GM21825 (cell line): ENCODE measurements around the gene GDI1.
A peak's percentile ranks its signal among the peaks of the same experiment; 100 is the strongest.

Source experiments
- ATAC-seq: cut with Tn5 transposase; IDR thresholded peaks from one replicate; pipeline ENCODE4 v1.9.1; 2021; ENCODE audit warnings: mild to moderate bottlenecking, moderate library complexity; ENCODE audit not compliant: unreplicated experiment

The GDI1 gene

GRCh38 chrX:154408659-154409221 lies 28.2 kb upstream of the GDI1 start:
- no peak for ATAC-seq

- ATAC-seq: no peak
Observed at GRCh38 chrX:154409222-154409871, 27.6 kb upstream of the GDI1 start, which contains the start of gene DNASE1L1. TSS of gene DNASE1L1 (minus strand) at chrX:154409254. CDS start at chrX:154405568, 3,686 bp downstream.

GRCh38 chrX:154411981-154412340 lies 25.0 kb upstream of the GDI1 start:
- ATAC-seq: no peak

GRCh38 chrX:154412468-154412867 lies 24.5 kb upstream of the GDI1 start:
- ATAC-seq: no peak

- ATAC-seq: no peak
Observed at GRCh38 chrX:154413142-154413541, 23.8 kb upstream of the GDI1 start.

DNA sequence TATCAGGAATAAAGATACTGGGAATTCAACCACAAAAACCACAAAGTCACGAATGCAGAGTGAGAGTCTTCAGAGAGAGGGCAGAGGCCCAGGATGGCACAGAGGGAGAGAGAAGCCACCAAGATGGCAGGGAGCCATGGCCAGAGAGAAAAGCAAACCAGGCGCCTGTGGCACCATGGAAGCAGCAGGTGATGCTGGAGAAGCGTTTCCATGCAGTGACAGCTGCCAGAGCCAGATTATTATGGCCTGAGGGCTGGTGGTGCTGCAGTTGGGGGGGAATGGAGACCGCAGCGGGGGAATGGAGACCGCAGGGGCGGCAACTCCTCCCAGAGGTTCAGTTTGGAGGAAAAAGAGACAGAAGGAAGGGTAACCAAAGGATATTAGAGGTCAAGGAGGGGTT lies 19.8 kb upstream of the GDI1 start:
- no peak for ATAC-seq

- no peak for ATAC-seq
Observed at GRCh38 chrX:154419189-154419588, 17.8 kb upstream of the GDI1 start.

DNA sequence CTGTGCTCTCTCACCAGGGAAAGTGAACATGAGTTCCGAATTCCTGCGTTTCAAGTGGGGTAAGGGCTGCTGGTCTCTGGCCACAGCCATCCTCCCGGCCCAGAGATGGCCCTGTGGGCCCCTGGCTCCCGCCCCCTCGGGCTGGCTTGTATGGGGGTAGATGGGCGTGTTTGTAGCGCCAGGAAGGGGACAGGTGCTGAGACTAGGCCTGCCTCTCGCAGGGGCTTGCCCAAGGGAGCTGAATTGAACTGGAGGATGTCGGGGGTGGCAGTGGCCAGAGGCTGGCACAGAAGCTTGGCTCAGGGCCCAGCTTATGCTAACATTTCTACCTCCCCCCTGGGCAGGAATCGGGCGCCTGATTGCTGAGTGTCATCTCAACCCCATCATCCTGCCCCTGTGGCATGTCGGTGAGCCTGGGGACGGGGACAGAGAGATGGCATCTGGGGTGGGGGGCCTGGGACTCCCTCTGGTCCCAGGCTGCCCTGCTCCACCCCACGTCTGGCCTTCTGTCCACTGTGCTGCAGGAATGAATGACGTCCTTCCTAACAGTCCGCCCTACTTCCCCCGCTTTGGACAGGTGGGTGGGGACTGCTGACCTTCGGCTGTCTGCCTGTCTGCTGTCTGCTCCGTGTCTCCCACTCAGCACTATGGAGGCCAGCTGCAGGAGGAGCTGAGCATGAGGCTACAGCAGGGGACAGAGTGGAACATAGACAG lies 17.1 kb upstream of the GDI1 start:
- ATAC-seq: no peak

DNA sequence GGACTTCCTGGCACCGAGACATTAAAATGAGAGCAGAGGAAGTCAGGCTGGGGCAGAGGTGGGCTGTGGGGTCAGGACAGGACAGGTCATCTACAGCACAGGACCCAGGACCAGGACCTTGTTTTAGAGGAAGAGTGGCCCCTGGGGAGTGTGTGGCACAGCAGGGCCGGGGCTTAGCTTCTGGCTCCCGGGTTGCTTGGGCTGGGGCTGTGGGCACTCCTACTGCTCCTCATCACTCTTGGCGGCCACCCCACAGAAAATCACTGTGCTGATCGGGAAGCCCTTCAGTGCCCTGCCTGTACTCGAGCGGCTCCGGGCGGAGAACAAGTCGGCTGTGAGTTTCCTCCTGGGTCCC lies 16.6 kb upstream of the GDI1 start:
- no peak for ATAC-seq

DNA sequence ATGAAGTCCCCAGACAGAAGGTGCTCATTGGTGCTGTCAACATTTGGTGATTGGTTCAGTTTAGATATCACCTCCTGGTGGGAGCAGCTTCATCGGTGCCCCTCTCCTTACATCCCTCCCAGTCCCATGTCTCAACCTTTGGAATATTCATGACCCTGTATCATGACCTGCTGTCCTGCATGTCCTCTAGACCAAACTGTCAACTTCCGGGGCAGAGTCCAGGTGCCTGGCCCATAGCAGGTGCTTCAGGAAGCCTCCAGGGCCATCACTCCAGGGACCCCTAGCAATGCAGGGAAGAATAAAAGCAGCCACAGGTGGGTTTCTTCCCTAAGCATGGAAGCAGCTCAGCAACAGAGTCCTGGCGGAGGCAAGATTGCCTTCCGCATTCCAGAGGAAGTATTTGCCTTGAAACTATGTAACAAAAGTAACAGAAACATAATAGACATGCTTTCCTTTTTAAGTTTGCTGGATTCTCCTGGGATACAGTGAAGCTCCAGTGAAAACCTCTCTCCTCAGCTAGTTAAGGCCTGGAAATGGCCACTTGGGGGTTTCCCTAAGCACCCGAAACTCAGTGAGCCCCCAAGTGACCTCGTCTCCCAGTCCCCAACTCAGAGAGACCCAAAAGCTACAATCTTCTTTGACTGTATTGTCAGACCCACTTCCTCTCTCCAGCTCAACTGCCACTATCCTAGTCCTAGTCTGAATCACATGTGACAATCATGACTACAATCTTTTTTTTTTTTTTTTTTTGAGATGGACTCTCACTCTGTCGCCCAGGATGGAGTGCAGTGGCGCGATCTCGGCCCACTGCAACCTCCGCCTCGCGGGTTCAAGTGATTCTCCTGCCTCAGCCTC lies 9.8 kb upstream of the GDI1 start:
- no peak for ATAC-seq

DNA sequence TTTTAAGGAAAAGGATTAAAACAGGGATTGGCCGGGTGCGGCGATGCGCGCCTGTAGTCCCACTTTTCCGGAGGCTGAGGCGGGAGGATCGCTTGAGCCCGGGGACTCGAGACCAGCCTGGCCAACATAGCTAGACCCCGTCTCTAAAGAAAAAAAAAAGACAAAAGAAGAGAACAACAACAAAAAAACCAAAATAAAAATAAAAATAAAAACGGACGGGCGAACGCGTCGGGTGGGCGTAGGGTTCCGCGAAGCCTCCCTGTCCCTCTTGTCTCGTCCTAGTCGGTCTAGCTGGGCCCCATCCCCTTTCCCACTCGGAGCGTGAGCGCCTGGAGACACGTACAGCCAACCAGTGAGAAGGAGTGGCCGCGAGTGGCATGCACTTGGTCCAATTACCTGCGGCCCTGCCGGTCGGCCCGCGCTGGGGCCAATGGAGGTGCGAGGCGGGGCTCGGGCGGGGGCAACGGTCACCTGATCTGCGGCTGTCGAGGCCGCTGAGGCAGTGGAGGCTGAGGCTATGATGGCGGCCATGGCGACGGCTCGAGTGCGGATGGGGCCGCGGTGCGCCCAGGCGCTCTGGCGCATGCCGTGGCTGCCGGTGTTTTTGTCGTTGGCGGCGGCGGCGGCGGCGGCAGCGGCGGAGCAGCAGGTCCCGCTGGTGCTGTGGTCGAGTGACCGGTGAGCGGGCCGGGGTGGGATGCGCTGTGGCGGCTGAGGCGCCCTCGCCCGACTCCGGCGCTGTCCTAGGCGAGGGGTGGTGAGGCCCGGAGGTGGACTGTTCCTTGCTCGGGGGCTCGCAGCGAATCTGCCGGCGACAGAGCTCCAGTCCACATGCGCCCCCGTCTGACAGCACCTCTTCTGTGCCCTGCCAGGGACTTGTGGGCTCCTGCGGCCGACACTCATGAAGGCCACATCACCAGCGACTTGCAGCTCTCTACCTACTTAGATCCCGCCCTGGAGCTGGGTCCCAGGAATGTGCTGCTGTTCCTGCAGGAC lies 8.5 kb upstream of the GDI1 start, which contains the start of gene ATP6AP1:
ATP6AP1 (plus strand) TSS at position 502 of the 996 bp plus-strand sequence; CDS start at position 518, 16 bp downstream.
- ATAC-seq: peak; percentile 96

- ATAC-seq: no peak
Observed at GRCh38 chrX:154429711-154430110, 7.2 kb upstream of the GDI1 start.

- no peak for ATAC-seq
Observed at GRCh38 chrX:154430479-154430878, 6.5 kb upstream of the GDI1 start.

DNA sequence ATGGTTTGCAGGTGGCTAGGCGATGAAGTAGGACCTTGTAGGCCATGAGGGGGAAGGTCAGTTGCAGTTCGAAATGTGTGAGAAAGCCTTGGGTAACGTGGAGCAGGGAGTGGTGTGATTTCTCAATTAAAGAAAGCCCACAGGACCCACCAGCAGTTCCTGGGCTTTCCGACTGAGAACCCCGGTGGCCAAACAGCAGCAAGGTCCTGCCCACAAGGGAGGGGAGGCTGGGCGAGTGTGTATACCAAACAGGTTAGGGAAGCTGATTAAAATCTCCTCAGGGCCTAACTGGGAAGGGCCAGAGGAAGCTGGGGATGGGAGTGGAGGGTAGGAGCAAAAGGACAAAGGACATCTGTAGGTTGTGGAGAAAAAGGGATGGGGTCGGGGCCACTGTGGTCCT lies 6.0 kb upstream of the GDI1 start:
- ATAC-seq: no peak

DNA sequence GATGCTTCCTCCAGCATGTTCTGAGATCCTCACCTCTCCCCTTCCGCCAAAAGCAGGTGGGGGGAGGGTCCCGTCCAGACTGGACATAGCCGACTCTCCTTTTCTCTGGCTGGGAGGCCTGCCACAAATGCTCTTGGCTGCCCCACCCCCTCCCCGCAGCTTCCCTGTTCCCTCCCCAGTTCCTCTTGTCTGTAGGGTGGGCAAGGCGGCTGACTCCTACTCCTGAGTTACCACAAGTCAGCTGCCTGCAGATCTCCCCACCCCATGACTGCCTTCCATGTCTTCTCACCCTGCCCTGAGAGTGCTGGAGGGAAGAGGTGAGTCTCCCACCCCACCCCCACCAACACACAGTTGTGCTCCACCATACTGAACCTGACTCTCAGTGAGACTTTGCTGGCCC lies 5.6 kb upstream of the GDI1 start:
- no peak for ATAC-seq

- no peak for ATAC-seq
Observed at GRCh38 chrX:154432210-154432609, 4.7 kb upstream of the GDI1 start.

GRCh38 chrX:154433605-154434004 lies 3.3 kb upstream of the GDI1 start:
- ATAC-seq: no peak

DNA sequence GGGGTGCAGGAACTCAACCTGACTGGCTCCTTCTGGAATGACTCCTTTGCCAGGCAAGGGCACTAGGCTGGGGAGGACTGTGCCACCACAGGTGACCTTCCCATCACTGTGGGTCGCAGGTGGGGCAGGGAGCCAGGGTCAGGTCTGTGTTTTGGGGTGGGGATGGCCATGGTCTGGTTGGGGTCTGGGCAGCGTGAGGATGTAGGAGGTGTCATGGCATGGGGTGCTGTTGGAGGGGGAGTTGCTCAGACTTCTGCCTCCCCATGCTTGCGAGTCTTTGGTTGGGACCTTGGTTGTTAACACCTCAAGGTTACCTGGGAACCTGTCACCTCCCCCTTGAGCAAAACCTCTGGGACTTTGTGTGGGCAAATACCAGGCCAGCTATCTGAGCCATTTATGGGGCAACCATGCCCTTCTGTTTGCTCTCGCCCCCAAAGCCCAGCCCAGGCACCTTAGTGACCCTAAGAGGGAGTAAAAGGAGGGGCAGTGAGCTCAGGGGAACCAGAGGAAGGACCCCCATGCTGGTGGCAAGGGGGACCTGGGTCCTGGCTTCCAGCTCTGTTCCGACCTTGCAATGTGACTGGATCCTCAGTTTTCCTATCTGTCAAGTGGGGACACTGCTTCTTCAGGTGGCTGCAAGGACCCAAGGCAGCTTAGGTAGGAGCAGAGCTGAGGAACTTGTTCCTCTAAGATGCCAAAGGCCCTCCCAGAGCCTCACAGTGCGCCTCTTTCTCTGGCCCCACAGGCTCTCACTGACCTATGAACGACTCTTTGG lies 2.4 kb upstream of the GDI1 start:
- ATAC-seq: no peak

GRCh38 chrX:154435171-154435733 lies 1.7 kb upstream of the GDI1 start:
- ATAC-seq: no peak
